Thymus (tissue), 11 donors: ENCODE data around the gene AKAP13. TPM values are rescaled to one million over a fixed set of nuclear protein-coding genes. Genes with fewer than 3 reads are reported as not detected.

Source experiments
- DNase-seq, 9 donors: peaks; one replicate each; pipeline ENCODE4 v3.0.0-alpha.2; 2013; ENCODE audit warnings: low spot score in 9 of 9, low read depth in 6 of 9, missing footprints in 1 of 9
- H3K27ac ChIP-seq, 2 donors: one replicate each; pipeline ENCODE4 v1.5.1; 2013; ENCODE audit warnings: control low read depth in 1 of 2, low read depth in 1 of 2, low read length in 1 of 2, mild to moderate bottlenecking in 1 of 2, moderate library complexity in 1 of 2
- H3K27me3 ChIP-seq, 2 donors: one replicate each; pipeline ENCODE4 v1.5.1; 2013; ENCODE audit warnings: low read length in 1 of 2; ENCODE audit not compliant: control insufficient read depth in 2 of 2, insufficient read depth in 1 of 2
- H3K36me3 ChIP-seq, 2 donors: one replicate each; pipeline ENCODE4 v1.5.1; 2013; ENCODE audit warnings: low read length in 1 of 2, mild to moderate bottlenecking in 1 of 2, moderate library complexity in 1 of 2; ENCODE audit not compliant: control insufficient read depth in 2 of 2, insufficient read depth in 2 of 2
- H3K4me1 ChIP-seq, 2 donors: one replicate each; pipeline ENCODE4 v1.5.1; 2013; ENCODE audit warnings: low read length in 2 of 2; ENCODE audit not compliant: control insufficient read depth in 2 of 2, insufficient read depth in 2 of 2
- H3K4me3 ChIP-seq, 2 donors: one replicate each; pipeline ENCODE4 v1.5.1; 2013; ENCODE audit warnings: low read length in 2 of 2, control low read depth in 1 of 2, mild to moderate bottlenecking in 1 of 2
- H3K9me3 ChIP-seq, 2 donors: one replicate each; pipeline ENCODE4 v1.5.1; 2013; ENCODE audit warnings: low read length in 1 of 2, mild to moderate bottlenecking in 1 of 2; ENCODE audit not compliant: control insufficient read depth in 2 of 2, insufficient read depth in 1 of 2
- WGBS: extraction: QIAGEN DNeasy Blood & Tissue Kit; methylation state at CpG from one replicate; pipeline ENCODE4 v1.1.7; 2013; 5-methylcytosine and 5-hydroxymethylcytosine counted together
- polyA plus RNA-seq: library from polyadenylated mRNA; stranded (reverse); fragments of 200-250 nt; gene quantifications from one replicate; pipeline ENCODE4 v1.2.3, GENCODE V29; 2013
- total RNA-seq: library from RNA; stranded (reverse); fragments of 120-200 nt; gene quantifications from one replicate; pipeline ENCODE4 v1.2.4, GENCODE V29; 2013
- donor health status: healthy.

AKAP13 gene
- total and polyA plus RNA-seq, 2 donors, result 49.8 to 63.8 TPM

DNA sequence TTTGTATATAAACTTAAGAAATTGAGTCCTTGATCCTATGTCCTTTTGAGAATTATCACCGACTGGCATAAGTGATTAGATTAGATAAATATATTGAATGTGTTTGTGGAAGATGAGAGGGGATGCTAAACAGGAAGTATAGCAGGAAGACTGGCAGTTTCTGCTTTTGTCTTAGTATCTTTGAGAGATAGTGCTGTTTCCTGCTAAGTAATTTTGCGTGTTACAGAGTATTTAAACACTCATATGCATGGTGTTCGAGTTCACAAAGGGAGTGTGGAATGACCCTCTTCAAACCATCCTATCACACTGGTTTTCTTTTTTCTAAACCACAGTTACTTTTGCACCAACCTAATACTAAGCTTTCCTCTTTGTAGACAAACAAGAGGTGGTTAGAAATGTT lies 308.3 kb downstream of the AKAP13 start:
- Histone ChIP-seq H3K36me3 (peaks cover 7 to 18% of the 10 kb centered on the region in 2 donors), H3K27me3 (no peaks in the 10 kb centered on the region), H3K4me1 (peaks cover 16 to 29% of the 10 kb centered on the region in 2 donors), H3K4me3 (no peak overlapping the region), H3K9me3 (no peaks in the 10 kb centered on the region), H3K27ac (peak overlapping the region; percentile 88 to 98)
- 3% methylated on average over 3 of the region's 3 CpGs for WGBS
- DNase-seq, result peak in 2 of 9 donors; percentile 48 to 73

DNA sequence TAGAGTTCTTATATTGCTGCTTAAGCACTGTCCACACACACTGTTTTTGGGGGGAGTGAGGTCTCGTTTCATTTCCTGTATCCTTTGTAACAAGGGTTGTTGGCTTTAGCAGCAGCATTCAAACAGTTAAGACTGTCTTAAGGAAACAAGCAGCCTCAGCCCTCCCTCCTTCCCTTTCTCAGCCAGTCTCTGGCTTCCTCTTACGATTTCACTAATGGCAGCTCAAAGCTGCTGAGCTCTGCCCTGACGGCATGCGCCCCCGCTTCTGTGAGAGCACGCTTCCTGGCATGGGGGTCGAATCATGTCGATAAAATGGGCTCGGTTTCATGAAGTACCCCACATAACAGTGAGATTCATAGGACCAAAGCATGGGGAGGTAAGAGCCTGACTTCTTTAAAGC lies 309.3 kb downstream of the AKAP13 start:
- H3K4me3 ChIP-seq, result peak overlapping the region; percentile 68 to 85
- H3K4me1 ChIP-seq, result peaks cover 16 to 31% of the 10 kb centered on the region in 2 donors
- peaks cover 11 to 23% of the 10 kb centered on the region in 2 donors for H3K36me3 ChIP-seq
- peak overlapping the region; percentile 94 to 98 for H3K27ac ChIP-seq
- WGBS, result 0% methylated on average over 9 of the region's 9 CpGs
- no peaks in the 10 kb centered on the region for H3K9me3 ChIP-seq
- no peaks in the 10 kb centered on the region for H3K27me3 ChIP-seq
- peak in 7 of 9 donors; percentile 72 to 95 (median 86) for DNase-seq

DNA sequence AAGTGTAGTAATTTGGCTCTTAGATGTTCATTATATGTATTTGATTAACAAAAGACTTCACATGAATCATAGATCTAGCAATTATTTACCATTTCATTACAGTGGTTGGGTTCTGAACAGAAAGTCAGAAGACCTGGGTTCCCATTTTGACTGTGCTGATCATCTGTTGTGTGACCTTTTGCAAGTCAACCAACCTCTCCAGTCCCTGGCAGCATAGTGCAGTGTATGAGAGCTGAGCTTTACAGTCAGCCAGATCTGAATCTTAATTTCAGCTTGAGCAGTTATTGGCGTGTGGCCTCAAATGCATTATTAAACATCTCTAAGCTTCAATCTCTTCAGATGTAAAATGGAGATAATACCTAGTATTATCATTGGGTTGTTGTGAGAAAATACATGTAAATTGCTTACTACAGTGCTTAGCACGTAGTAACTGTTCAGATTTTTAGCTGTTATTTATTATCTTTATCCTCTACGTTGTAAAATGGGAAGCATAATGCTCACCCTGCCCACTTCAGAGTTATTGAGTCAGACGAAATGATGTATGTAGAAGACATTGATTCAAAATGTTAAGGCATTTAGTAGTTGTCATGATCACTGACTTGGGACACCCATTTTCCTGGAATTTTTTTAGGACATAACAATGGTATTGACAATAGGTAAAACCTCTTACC lies 310.3 kb downstream of the AKAP13 start:
- Histone ChIP-seq H3K36me3 (peaks cover 17 to 26% of the 10 kb centered on the region in 2 donors), H3K4me3 (peak overlapping the region; percentile 68 to 85), H3K27me3 (no peaks in the 10 kb centered on the region), H3K27ac (peak overlapping the region; percentile 88 to 98), H3K9me3 (no peaks in the 10 kb centered on the region), H3K4me1 (peaks cover 16 to 31% of the 10 kb centered on the region in 2 donors)
- DNase-seq, result peak in 3 of 9 donors; percentile 65 to 82 (median 69)
- 60% methylated on average over 4 of the region's 4 CpGs for WGBS

DNA sequence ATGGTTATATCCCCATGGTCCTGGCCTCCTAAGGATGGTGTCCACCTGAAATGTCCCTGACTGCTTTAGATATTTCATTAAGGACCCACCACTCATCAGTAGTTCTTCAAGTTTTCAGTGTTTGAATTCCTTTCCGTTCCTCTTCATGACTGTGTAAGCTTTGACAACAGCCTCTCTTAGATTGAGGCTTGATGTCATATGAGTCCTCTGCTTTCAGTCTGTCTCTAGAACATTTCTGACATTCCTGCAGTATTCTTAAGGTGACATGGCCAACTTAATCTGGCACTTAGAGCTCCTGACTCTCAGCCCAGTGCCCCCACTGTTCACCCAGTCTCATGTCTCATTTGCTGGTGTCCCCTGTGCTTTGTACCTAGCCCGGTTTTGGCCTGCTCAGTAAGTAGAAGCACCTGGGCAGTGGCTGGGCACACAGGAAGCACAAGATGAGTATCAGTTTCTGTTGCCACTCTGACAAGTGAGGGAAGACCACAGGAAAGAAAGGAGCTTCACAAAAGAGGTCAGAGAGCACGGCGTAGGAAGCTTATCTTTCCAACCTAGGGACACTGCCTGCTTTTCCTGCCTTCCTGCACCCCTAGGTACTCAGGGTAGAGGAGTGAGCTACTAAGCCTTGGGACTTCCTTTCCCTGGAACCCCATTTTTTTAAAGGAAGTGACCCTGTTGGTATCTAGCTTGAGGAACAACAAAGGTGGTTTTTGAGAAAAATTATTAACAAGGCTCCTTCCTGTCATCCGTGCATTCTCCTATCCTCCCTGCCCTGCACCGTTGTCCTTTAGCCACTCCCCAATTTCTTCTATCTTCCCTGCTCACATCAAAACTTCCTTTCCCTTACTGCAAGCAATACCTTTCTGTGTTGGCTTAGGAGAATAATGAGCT lies 311.2 kb downstream of the AKAP13 start:
- Histone ChIP-seq H3K36me3 (peaks cover 19 to 34% of the 10 kb centered on the region in 2 donors), H3K4me1 (peaks cover 16 to 31% of the 10 kb centered on the region in 2 donors), H3K27ac (peak overlapping the region; percentile 79 to 98), H3K4me3 (peak overlapping the region; percentile 68 to 85), H3K27me3 (no peaks in the 10 kb centered on the region), H3K9me3 (no peaks in the 10 kb centered on the region)
- WGBS, result 21% methylated on average over 6 of the region's 6 CpGs
- peak in 1 of 9 donors; percentile 55 for DNase-seq

DNA sequence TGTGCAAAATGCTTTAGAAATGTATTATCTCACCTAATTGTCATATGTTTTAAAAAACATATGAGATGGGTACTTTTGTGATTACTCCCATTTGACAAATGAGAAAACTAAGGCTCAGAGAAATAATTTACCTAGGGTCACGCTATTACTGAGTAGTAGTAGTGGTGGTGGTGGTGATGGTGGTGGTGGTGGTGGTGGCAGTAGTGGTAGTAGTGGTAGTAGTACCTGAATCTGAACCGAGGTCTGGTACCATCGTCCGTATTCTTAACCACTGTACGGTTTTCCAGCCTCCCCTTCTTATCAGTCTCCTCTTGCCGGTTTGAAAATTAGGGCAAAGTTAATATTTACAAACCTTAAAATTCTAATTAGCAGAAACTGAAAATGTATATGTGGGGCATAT lies 311.9 kb downstream of the AKAP13 start:
- no peaks in the 10 kb centered on the region for H3K27me3 ChIP-seq
- no peak for DNase-seq
- no peak overlapping the region for H3K4me3 ChIP-seq
- 95% methylated on average over 6 of the region's 6 CpGs for WGBS
- peaks cover 16 to 31% of the 10 kb centered on the region in 2 donors for H3K4me1 ChIP-seq
- H3K27ac ChIP-seq, result peak overlapping the region in 1 of 2 donors; percentile 8
- peaks cover 23 to 40% of the 10 kb centered on the region in 2 donors for H3K36me3 ChIP-seq
- no peaks in the 10 kb centered on the region for H3K9me3 ChIP-seq

DNA sequence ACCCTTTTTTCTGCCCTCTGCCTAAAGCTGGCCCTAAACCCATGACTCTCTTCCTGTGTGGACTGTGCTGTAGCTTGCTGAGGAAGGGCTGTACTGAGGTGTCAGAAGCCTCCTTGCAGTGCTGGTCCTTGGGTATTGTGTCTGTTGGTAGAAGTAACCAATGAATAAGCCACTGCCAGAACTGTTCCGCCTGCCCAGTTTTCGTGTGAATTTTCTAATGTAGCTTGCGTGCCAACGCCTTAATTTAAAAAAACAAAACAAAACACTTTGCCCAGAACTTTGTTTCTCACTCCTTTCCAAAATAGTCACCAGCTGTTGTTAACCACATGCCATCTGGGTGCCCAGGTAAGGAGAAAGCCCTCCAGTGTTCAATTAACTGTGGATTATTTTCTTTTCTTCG lies 312.5 kb downstream of the AKAP13 start:
- Histone ChIP-seq H3K27ac (peak overlapping the region; percentile 53 to 80), H3K36me3 (peaks cover 23 to 41% of the 10 kb centered on the region in 2 donors), H3K27me3 (no peaks in the 10 kb centered on the region), H3K4me3 (no peak overlapping the region), H3K9me3 (no peaks in the 10 kb centered on the region), H3K4me1 (peaks cover 13 to 31% of the 10 kb centered on the region in 2 donors)
- 63% methylated on average over 5 of the region's 5 CpGs for WGBS
- peak in 1 of 9 donors; percentile 28 for DNase-seq

DNA sequence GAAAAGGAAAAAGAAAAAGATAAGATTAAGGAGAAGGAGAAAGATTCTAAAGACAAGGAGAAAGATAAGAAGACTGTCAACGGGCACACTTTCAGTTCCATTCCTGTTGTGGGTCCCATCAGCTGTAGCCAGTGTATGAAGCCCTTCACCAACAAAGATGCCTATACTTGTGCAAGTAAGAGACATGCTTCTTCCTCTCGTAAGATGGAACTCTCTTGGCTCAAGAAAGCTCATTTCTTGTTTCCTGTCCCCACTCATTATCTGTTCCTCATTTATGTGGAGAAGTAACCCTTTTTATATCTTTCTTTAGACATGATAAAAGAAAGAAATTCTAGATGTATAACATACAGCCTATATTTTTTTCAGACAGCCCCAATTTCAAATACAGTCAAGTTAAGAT lies 312.9 kb downstream of the AKAP13 start:
- no peaks in the 10 kb centered on the region for H3K9me3 ChIP-seq
- 34% methylated on average over 2 of the region's 2 CpGs for WGBS
- H3K27me3 ChIP-seq, result no peaks in the 10 kb centered on the region
- H3K4me3 ChIP-seq, result no peak overlapping the region
- peak overlapping the region; percentile 53 to 80 for H3K27ac ChIP-seq
- peaks cover 23 to 44% of the 10 kb centered on the region in 2 donors for H3K36me3 ChIP-seq
- H3K4me1 ChIP-seq, result peaks cover 13 to 31% of the 10 kb centered on the region in 2 donors
- DNase-seq, result peak in 1 of 9 donors; percentile 26

DNA sequence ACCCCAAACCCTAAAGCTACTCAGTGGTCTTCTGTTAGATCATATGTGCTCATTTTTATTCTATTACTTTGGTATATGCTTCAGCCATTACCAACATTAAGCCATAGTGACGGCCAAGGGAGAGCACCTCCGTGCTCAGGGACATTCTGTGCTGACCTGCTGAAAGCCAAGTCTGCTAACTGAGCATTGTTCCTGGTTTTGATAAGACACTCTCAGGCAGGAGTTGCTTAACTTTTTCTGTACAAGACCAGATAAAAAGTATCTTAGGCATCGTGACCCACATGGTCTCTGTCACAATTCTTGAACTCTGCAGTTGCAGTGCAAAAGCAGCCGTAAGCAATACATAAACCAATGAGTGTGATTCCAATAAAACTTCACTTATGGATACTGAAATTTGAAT lies 313.7 kb downstream of the AKAP13 start:
- no peaks in the 10 kb centered on the region for H3K9me3 ChIP-seq
- H3K4me3 ChIP-seq, result no peak overlapping the region
- H3K36me3 ChIP-seq, result peaks cover 23 to 46% of the 10 kb centered on the region in 2 donors
- no peak overlapping the region for H3K27ac ChIP-seq
- DNase-seq, result no peak
- no peaks in the 10 kb centered on the region for H3K27me3 ChIP-seq
- WGBS, result 95% methylated on average over 4 of the region's 4 CpGs
- peaks cover 13 to 31% of the 10 kb centered on the region in 2 donors for H3K4me1 ChIP-seq

DNA sequence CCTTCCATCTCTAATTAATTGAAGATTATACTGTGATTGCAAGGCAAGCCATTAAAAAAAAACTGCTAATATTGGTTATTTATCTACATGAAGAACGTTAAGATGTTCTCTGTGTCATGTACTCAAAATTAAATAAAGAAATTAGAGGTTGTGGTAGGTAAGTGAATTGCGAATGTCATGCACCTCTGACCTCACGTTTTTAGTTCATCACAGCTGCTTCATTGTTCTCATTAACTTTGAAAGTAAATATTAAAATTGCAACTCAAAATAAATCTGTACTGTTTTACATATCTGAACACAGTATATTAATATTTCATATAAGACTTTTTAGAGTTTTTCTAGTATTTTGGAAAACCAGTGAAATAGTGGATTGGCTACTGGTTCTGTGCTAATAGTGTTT lies 320.4 kb downstream of the AKAP13 start:
- Histone ChIP-seq H3K27me3 (no peaks in the 10 kb centered on the region), H3K4me3 (no peak overlapping the region), H3K27ac (no peak overlapping the region), H3K4me1 (peaks cover 8 to 18% of the 10 kb centered on the region in 2 donors), H3K9me3 (no peaks in the 10 kb centered on the region), H3K36me3 (peaks cover 7 to 30% of the 10 kb centered on the region in 2 donors)
- DNase-seq, result no peak
- WGBS, result 98% methylated on average over 3 of the region's 3 CpGs
